Measurements from ENCODE around the gene KCTD20.
"Not testable (repeated sequence)": the region's sequence is repeated elsewhere in the genome, so short reads cannot be mapped to it uniquely, and the experiment has no call there.

DNA sequence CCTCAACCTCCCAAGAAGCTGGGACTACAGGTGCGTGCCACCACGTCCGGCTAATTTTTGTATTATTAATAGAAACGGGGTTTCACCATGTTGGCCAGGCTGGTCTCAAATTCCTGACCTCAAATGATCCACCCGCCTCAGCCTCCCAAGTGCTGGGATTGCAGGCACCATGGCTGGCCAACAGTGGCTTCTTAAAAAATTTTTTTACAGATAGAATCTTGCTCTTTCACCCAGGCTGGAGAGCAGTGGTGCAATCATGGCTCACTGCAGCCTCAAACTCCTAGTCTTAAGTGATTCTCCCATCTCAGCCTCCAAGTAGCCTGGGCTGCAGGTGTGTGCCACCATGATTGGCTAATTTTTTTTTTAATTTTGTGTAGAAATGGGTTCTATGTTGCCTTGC lies 40.5 kb downstream of the KCTD20 start:
- TF ChIP-seq POLR2A (IDR thresholded peaks at IDR 0.05): not testable (repeated sequence)
- TF ChIP-seq, protein P1, sequence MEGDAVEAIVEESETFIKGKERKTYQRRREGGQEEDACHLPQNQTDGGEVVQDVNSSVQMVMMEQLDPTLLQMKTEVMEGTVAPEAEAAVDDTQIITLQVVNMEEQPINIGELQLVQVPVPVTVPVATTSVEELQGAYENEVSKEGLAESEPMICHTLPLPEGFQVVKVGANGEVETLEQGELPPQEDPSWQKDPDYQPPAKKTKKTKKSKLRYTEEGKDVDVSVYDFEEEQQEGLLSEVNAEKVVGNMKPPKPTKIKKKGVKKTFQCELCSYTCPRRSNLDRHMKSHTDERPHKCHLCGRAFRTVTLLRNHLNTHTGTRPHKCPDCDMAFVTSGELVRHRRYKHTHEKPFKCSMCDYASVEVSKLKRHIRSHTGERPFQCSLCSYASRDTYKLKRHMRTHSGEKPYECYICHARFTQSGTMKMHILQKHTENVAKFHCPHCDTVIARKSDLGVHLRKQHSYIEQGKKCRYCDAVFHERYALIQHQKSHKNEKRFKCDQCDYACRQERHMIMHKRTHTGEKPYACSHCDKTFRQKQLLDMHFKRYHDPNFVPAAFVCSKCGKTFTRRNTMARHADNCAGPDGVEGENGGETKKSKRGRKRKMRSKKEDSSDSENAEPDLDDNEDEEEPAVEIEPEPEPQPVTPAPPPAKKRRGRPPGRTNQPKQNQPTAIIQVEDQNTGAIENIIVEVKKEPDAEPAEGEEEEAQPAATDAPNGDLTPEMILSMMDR (IDR thresholded peaks at IDR 0.05 in 4 of 5, conservative IDR thresholded peaks at IDR 0.05 in 1 of 5): not testable (repeated sequence)

Data from gastrocnemius medialis (tissue), 4 donors.